Activated CD4-positive, alpha-beta T cell treated with anti-CD3 and anti-CD28 coated beads, Interleukin-2, Interleukin-4, amounts not matched to agents 100 ng/mL and 50 ng/mL, durations not matched to agents 16 hours and 8 hours (primary cell): Measurements from ENCODE around the gene KCNA4.
"Not testable (repeated sequence)": the region's sequence is repeated elsewhere in the genome, so short reads cannot be mapped to it uniquely, and the experiment has no call there.

Source experiments
- DNase-seq: peaks from one replicate; pipeline ENCODE4 v3.0.0-alpha.2; 2020; ENCODE audit warnings: low spot score

Gene KCNA4

GRCh38 chr11:29996016-29996415 lies 20.8 kb downstream of the KCNA4 start:
- no peak for DNase-seq

- no peak for DNase-seq
Measured at GRCh38 chr11:29989174-29989970, 27.5 kb downstream of the KCNA4 start.

- no peak for DNase-seq
Measured at GRCh38 chr11:29985248-29985647, 31.6 kb downstream of the KCNA4 start.

- DNase-seq: no peak
Measured at GRCh38 chr11:29984544-29984943, 32.3 kb downstream of the KCNA4 start.

GRCh38 chr11:29978549-29978948 lies 38.3 kb downstream of the KCNA4 start:
- DNase-seq: no peak

- DNase-seq: not testable (repeated sequence)
Measured at GRCh38 chr11:29975580-29975979, 41.2 kb downstream of the KCNA4 start.

- DNase-seq: no peak
Measured at GRCh38 chr11:29963796-29964195, 53.0 kb downstream of the KCNA4 start.

- DNase-seq: no peak
Measured at GRCh38 chr11:29963036-29963435, 53.8 kb downstream of the KCNA4 start.

GRCh38 chr11:29962243-29962642 lies 54.6 kb downstream of the KCNA4 start:
- no peak for DNase-seq
